Limb (tissue), 2 donors: ENCODE data around the gene ACTR8.

Source experiments
- DNase-seq, 2 donors: peaks; one replicate each; pipeline ENCODE4 v3.0.0-alpha.2; 2016; ENCODE audit errors: extremely low spot score in 2 of 2

Gene ACTR8

DNA sequence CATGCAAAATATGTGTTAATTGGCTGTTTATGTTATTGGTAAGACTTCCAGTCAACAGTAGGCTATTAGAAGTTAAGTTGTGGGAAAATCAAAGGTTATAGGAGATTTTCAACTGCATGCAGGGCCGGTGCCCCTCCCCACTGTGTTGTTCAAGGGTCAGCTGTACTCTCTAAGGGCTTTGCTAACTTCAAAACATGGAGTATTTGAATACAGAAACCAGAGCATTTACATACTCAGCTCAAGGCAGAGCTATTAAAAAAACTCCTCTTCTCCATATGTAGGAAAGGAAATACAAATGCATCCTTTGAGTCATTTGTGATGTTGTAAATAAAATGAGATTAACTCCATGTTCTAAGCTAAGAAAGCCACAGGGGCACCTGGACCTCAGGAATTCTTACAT lies 18.8 kb downstream of the ACTR8 start:
- no peak for DNase-seq

DNA sequence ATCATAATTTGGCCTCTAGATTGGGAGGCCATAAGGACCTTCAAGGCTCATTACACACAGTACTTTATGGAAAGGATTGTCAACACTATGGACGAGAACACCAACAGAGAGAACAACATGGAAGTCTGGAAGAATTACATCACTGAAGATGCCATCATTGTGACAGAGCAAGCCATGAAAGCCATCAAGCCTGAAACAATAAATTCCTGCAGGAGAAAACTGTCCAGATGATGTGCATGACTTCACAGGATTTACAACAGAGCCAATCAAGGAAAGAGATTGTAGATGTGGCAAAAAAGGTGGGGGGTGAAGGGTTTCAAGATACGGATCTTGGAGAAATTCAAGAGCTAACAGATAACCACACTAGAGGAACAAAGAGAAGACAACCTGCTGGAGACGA lies 19.7 kb downstream of the ACTR8 start:
- DNase-seq, result no peak

DNA sequence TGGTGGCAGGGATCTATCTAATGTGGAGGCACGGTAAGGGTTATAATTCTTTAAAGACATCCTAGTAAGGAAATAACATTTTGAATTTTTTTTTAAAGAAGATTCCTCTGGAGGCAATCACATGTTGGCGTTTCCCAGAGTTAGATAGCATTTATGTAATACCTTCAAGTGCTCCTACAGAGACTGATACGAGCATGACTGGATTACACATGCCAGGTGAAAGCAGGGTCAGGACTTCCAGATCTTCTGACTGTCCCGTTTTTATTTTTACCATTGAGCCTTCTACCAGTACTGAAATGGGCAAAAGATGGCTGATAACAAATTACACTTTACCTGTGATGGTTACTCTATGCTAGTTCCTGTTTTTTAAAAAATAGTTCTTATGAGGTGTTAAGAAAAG lies 21.8 kb downstream of the ACTR8 start:
- no peak for DNase-seq

DNA sequence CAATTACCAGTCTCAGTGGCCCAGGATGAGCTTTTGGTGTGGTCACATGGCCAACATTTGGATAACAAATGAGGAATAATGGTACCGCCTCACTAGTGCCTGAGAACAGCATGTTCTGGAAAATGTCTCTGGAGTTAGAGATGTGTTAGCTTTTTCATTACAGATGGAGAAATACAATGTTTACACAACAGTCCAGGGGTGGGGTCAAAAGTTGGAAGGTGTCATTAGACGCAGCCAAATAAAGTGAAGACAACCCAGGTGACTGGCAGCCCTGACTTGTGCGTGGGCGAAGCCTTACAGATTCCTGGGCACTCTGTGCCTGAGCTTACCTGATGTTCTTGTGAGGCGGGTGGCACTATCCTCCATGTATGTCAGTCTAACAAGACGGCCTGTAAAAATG lies 22.8 kb downstream of the ACTR8 start:
- DNase-seq, result no peak

DNA sequence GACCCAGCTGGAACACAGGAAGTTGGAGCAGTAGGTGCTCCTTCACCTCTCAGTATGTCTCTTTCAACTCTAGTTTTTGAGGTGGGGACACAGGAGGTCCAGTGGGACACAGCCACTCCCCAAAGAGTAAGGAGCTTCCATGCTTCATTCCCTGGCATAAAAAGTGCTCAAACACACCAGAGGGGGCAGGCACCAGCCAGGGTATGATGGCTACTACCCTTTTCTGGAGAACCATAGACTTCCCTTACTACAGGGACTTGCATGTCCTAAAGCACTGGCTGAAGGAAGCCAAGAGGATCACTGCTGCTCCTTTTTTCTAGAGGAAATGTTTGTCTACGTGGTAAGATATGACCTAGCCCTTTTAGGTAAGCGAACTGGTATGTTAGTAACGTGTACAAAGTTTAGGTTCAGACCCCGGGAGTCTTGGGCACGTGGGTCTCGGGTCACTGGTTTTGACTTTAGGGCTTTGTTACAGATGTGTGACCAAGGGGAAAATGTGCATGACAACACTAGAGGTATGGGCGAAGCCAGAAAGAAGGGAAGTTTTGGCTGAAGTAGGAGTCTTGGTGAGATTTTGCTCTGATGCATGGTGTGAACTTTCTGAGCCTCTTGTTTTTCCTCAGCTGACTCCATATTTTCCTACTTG lies 23.7 kb downstream of the ACTR8 start:
- DNase-seq, result no peak

DNA sequence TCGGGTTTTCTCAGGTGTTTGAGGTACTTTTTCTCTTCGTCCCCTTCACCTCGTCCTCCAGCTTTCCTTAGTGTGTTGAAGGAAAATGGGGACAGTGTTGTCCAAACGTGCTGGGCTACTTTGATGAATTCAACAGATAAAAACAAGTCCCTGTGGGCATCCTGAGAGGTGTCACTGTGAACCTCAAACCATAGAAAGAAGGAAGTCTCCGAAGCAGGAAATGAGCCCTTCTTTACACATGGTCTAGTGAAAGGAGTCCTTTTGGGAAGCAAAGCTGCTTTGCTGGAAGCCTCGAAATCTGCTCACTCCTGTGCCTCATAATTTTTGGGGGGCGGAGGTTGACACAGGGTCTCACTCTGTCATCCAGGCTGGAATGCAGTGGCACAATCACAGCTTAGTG lies 25.0 kb downstream of the ACTR8 start:
- no peak for DNase-seq

DNA sequence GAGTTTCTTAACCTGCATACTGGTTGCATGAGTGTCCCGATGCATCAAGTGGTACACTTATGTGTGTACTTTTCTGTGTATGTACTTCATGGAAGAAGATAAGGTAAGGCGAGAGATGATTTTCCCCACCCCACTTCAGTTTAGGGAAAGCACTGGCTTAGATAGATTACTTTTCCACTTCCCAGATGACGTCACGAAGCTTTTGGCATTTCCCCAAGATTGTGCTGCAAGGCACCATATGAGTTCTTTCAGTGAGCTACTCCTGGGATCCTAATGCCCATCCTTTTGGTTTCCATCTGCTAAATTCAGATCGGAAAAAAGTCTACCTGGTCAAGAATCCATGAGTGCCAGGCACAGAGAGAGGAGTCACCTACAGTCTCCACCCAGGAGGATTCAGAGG lies 31.1 kb downstream of the ACTR8 start:
- peak in 1 of 2 donors; percentile 52 for DNase-seq

DNA sequence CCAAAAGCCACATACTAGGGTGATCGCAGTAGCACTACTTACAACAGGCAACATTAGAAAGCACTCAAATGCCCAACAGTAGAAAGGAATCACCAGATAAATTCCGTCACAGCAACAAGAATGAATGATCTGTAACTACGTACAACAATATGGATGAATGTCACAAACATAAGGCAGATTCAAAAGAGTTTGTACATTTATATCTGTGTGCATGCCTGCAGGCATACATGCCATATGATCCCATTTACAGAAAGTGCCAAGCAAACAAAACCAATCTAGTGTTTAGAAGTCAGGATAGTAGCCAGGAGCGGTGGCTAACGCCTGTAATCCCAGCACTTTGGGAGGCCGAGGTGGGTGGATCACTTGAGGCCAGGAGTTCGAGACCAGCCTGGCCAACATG lies 32.0 kb downstream of the ACTR8 start:
- no peak for DNase-seq

DNA sequence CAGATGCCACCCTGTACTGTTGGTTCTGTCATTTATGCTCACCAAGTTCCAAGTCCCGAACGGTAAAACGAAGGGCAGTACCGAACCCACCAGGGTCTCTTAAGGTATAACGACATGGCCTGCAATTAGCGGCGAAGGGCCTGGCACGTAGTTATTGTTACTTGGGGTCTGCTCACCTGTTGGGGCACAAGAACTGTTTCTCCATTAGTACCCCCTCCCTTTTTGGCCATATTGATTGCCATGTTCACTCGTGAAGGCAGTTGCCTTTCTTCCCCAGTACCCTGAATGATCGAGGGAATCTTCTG lies 35.1 kb downstream of the ACTR8 start:
- DNase-seq, result no peak

DNA sequence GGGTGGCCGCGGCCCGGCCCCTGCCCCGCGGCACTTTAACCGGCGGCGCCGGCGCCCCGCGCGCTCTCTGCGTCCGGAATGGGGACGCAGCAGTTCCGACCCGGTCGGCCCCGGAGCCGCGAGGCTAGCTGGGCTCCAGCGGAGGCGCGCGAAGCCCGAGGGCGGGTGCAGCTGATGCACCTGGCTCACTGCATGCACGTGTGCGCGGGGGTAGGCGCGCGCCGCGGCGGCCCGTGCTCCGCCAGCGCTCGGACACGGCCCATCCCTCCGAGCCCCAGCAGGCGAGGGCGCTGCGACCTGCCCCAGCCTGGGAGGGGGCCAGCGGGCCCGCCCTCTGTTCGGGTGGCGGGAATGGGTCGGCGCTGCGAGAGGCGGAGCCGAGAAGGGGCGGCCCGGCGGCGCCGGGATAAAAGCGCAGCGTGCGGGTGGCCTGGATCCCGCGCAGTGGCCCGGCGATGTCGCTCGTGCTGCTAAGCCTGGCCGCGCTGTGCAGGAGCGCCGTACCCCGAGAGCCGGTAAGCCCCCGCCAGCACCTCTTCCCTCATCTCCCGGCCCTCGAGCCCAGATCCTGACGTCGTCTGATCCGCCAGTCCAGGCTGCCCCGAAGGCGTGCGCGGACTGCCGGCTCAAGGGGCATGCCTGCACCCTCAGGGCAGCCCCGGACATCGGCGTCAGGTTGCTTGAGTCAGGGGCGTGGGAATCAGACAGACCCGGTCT lies 35.7 kb downstream of the ACTR8 start, which contains the start of the genes CHDH and IL17RB:
Gene CHDH, minus strand, starts transcription at position 286 of the 717 bp plus-strand sequence. CDS start 22,411 bp downstream, outside the sequence.
Gene IL17RB, plus strand, starts transcription at position 435 of the 717 bp plus-strand sequence. Its CDS starts 21 bp downstream, at position 456.
- peak; percentile 36 to 75 for DNase-seq

DNA sequence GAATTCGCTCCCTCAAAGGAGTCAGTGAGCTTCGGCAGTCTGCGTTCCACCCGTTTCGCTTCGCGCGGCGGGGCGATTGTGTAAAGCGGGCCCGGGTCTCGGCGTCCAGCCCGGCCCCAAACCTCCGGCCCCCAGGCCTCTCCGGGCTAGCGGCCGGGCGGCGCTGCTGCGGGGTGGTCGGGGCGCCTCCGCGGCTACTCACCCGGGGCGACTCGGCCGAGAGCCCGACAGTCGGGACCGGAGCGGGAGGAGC lies 36.1 kb downstream of the ACTR8 start:
- no peak for DNase-seq

DNA sequence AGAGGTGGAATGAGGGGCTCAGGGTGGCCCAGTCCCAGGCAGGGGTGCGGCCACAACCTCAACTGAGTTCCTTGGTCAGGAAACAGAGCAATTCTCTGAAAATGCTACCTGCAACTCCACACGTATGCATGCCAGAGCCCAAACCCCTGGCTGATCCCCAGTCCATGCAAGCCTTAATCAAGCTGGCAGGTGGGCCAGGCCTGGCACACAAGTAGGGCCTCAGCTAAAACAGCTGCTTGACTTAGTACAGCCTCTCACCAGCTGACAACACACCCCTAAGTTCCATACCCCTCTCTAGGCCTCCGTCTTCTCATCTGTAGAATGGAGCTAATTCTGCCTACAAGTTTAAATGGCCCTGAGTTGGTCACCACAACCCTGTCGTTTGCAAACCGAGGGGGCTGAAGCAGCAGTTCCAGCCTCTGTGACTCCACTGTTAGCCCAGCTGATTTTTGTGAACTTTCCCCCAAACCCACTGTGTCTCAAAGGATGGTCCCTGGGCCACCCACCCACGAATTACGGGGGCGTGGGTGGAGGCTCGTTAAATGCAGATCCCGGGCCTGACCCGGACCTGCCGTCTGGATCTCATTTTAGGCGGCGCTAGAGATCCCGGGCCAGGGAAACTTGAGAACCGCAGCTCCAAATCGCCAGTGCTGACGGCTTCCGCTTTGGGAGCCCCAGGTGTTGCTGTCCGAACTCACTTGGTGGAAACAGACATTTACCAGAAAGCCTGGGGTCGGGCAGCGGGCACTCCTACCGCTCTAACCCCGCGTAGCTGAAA lies 36.7 kb downstream of the ACTR8 start:
- peak; percentile 37 to 75 for DNase-seq

DNA sequence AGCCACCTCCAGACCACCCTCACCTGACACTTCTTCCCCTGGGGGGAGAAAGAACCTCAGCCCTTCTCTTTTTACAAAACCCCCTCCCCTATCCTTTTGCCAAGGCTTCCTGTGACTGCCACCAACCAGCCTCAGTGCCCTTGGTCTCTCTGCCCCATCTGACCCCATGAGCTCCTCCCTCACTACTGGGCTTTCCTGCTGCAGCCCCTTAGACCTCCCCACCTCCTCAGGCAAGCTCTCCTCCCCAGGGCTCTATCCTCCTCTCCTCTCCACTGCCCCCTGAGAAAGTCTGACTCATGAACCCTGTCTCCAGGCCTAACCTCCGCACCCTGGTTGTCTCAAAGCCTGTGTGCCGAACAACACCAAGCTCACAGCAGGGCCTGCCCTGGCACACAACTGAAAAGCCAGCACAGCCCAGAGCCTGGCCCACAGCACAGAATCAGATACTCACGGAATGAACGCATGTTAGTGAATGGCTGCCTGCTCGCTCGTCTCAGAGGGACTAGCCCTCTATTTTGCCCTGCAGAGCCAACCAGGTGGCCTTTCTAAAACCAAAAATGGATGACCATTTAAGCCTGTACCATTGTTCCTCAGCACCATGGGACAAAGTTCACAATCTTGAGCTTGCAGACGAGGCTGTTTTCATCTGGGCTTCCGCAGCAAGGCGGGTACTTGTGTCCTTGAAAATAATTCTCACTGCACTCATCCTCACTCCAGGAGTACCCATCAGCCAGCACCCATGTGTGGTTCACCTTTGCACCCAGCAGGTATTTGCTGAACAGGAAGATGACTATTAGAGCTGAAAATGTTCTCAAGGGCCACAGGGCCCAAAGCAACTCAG lies 37.5 kb downstream of the ACTR8 start:
- DNase-seq, result no peak

DNA sequence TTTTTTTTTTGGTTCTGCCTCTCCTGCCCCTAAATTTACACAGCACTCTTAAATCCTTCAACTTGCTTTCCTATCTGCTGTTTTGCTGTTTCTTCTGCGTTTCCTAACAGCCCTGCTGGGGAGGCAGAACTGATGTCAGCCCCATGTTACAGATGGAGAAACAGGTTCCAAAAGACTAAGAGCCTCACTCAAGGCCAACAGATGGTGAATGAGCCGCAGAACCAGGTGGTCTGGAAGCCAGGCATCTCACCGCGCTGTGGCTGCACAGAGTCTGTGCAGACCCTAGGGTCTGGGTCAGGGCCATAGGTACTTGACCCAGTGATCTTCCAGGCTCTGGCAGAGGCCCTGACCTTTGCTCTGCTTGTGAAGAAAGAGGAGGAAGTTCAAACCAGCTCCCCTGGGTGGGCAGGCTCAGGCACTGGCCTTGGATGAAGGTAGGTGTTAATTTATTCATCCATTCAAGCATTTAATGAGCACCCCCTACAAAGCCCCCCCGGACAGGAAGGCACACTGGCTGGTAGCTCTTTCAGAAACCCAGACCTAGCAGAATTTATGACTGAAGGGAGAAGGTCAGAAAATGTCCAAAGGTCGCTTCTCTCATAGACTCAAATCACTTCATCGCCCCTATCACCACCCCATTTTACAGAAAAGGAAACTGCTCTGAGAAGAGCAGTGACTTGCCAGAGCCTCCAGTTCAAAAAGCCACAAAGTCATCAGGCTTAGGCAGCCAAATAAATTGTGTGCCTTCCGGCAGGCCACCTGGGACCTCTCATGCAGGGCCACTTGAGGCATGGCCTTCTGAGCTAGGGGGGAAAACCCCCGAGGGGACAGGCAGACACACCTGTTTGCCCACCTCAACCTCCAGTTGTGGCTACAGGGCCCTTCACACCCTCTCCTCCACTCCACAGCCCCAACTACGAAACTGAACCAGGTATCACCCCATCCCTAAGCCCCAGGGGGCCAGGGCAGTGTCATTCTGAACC lies 38.5 kb downstream of the ACTR8 start:
- DNase-seq, result no peak

DNA sequence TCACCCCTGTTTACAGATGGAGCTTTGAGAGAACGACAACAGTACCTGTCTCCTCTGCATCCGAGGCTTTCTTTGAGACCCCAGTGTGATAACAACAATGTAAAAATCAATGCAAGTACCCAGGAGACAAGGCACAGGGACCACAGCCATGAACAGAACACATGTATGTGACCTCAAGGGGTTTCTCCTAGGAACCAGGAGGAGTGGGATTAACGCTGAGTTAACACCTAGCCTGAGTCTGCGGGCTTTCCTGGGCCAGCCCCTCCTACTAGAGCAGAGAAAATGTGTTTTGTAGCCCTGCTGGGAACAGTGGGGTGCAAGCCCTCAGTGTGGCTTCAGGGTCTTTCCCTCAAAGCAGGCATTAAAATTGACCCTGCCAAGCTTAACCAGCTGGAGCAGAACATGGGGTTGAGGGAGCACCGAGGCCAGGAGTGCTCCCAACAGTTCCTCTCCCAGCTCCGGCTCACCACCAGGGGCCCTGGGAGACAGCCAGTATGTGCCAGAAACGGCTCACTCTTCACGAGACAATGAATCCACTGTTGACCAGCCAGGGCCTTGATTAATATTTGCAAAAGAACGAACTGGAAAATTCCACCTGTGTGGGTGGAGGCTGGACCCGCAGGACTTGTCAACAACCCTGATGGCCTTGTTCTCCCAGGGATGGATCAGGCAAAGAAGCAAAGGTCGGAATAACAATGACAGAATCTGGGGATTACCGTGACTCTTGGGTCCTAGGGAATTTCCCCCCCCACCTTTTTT lies 39.3 kb downstream of the ACTR8 start:
- peak; percentile 3 to 50 for DNase-seq

DNA sequence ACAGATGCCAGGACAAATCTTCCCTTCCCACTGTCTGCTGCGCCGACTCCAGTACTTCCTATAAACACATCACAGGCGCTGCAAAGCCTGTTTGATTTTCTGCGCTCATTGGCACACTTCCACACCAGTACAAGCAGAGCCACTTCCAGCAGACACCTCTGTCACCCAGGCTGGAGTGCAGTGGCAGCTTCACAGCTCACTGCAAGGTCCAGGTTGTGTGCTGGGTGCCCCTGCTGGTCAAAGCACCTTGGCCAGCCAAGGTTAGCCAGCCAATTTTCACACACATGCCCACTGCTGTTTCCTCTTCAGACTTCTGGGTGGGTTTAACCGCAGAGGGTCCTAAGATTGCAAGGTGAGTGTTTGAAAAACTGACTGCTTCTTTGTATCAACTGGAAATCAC lies 40.7 kb downstream of the ACTR8 start:
- DNase-seq, result no peak

DNA sequence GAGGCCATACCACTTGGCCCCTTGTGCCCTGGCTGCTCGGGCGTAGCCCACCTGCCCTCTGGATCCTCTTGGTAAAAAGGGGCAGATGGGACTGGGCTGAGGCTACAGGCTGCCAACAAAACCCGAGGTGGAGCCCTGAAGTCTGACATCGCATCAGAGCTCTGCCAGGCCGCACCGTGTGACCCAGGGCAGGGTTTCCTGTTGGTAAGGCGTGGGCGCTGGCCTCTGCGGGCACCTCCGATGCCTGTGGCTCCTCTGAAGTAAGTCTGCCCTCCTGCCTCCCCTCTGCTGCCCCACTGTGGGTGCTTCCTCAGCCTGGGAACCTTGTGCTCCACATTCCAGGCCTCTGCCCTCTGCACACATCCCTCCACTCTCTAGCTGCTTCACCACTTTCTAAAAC lies 44.6 kb downstream of the ACTR8 start:
- no peak for DNase-seq

DNA sequence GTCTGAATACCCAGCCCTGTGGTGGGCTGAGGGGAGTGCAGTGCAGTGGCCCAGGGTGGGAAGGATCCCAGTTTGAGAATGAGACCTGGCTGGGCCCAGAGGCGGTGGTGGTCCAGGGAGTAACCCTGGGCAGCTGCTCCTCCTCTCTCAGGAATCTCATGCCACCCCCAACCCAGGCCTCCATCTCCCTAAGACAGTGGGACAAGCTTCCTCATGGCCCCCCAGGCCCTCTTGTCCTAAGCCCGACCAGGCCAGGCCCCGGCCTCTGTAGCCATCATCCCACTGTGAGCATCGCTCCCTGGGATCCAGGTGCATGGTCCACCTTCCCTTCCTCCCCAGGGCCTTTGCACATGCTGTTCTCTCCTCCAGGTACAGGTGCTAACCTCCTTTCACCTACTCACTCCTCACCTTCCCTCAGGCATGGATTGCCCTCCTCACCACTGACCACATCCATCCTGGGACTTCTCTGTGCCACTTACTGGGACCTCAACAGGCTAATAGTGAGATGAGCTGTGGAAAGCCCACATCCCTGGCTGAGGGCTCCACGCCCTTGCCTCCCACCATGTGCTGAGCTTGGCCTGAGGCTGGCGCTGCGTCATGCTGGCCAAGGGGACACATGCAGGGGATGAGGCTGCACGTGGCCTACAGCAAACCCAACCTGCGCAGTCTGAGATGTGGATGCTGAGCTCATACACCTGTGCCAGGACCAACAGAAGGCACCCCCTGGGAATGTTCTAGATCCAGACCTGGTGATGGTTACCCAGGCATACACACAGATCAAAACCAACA lies 45.7 kb downstream of the ACTR8 start:
- DNase-seq, result no peak

DNA sequence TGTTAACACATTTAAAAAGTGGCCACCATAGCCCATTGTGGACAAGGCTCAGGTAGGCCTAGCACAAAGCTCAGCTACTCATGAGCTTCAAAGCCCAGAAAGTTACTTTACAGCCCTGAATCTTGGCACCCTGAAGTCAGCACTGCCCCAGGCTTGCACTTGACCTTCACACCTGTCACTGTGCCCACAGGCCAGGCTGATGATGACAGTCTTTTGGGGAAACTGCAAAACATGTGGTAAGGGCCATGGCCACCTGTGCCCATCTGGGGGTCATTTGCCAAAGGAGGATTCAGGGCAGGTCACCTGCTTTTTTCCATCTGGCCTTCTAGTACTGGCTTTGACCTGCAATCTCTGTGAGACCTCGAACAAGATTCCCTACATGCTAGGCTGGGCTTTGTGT lies 46.7 kb downstream of the ACTR8 start:
- DNase-seq, result no peak
